ENCODE measurements around the gene ITCH.
"Not testable (repeated sequence)": the region's sequence is repeated elsewhere in the genome, so short reads cannot be mapped to it uniquely, and the experiment has no call there.

Gene ITCH

DNA sequence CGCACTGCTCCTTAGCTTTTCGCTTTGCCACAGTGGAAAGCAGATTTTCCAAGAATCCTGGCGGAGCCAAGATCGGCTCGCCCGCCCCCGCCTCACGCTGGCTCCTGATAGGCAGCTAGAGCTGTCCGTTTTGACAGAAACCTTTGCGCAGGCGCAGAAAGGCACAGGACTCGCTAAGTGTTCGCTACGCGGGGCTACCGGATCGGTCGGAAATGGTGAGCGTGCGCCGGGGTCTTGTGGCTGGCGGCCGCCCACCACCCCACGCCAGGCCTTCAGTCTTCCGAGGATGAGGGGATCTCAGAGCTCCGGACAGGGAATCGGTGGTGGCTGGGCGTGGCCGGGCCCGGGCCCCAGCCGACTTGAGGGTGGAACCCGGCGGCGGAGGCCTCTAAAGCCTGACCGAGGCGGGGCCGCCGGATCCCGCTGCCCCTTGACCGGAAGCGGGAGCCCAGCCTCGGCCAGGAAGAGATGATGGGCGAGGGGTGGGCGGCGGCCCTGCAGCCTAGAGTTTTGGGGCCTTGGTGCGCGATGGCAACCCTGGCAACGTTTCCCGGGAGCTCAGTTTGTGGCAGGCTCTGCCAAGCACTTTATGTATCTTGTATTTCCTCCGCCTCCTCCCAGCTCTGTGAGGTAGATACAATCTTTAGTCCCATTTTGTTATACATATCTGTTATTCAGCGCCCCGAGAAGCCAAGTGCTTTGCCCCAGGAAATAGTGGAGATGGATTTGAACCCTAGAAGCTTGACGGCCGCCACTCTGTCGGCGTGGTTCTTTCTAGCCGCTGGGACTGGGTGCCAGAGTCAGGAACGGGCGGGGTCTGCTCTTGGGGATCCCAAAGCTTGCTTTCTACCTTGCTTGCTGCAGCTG lies 153.4 kb downstream of the ITCH start, which contains the start of gene DYNLRB1 (continued):
- TF ChIP-seq ZNF48 (tag by site-specific recombination; IDR thresholded peaks at IDR 0.05), result no peak
- TF ChIP-seq BCL11A (tag by site-specific recombination; IDR thresholded peaks at IDR 0.05; ENCODE audit: low read depth), result peak; percentile 82; the same call in 1 of the 2 replicates
- peak; percentile 76 for TF ChIP-seq ZNF335 (tag by site-specific recombination; conservative IDR thresholded peaks at IDR 0.05)
- TF ChIP-seq KLF1 (tag by site-specific recombination; IDR thresholded peaks at IDR 0.05), result peak; percentile 62
- TF ChIP-seq ZNF776 (tag by site-specific recombination; IDR thresholded peaks at IDR 0.05; ENCODE audit: borderline replicate concordance), result no peak
- TF ChIP-seq TCF7L2 (IDR thresholded peaks at IDR 0.05; ENCODE audit: borderline replicate concordance, low read depth, low read length), result no peak
- no peak for TF ChIP-seq ZNF433 (tag by site-specific recombination; IDR thresholded peaks at IDR 0.05; ENCODE audit: low read depth)
- no peak for TF ChIP-seq ZNF529 (tag by site-specific recombination; IDR thresholded peaks at IDR 0.05; ENCODE audit: insufficient replicate concordance)
- no peak for TF ChIP-seq ZNF391 (tag by site-specific recombination; IDR thresholded peaks at IDR 0.05; ENCODE audit: borderline replicate concordance, low read depth)
- no peak for TF ChIP-seq ZIC2 (tag by site-specific recombination; IDR thresholded peaks at IDR 0.05)

- TF ChIP-seq ZNF621 (tag by site-specific recombination; IDR thresholded peaks at IDR 0.05) (no peak), KLF16 (tag by site-specific recombination; IDR thresholded peaks at IDR 0.05) (no peak), ZNF2 (tag by site-specific recombination; IDR thresholded peaks at IDR 0.05) (no peak), ZNF624 (tag by site-specific recombination; IDR thresholded peaks at IDR 0.05) (no peak), ZNF362 (tag by site-specific recombination; IDR thresholded peaks at IDR 0.05) (0 out of 2 replicates have a peak, but pooled peaks have one; percentile 24), ZNF354C (tag by site-specific recombination; IDR thresholded peaks at IDR 0.05; ENCODE audit: borderline replicate concordance, low read depth) (no peak), ZNF184 (tag by site-specific recombination; IDR thresholded peaks at IDR 0.05) (no peak), PRDM4 (tag by site-specific recombination; IDR thresholded peaks at IDR 0.05) (no peak), KLF10 (tag by site-specific recombination; IDR thresholded peaks at IDR 0.05) (0 out of 2 replicates have a peak, but pooled peaks have one; percentile 3), ELK4 (IDR thresholded peaks at IDR 0.05; ENCODE audit: borderline replicate concordance, low read depth, low read length) (no peak), ZBTB21 (tag by site-specific recombination; IDR thresholded peaks at IDR 0.05) (no peak), ZNF548 (tag by site-specific recombination; IDR thresholded peaks at IDR 0.05) (no peak), ZNF37A (tag by site-specific recombination; IDR thresholded peaks at IDR 0.05) (no peak), ZNF426 (tag by site-specific recombination; IDR thresholded peaks at IDR 0.05) (no peak), BCL6B (tag by site-specific recombination; IDR thresholded peaks at IDR 0.05) (no peak), ZBTB17 (tag by site-specific recombination; IDR thresholded peaks at IDR 0.05) (no peak)
- peaks cover 0 to 28% of the 10 kb centered on the region in 2 experiments; a peak in 2 of 3 replicates for H3K36me3 ChIP-seq (ENCODE audit: control insufficient read depth in 2 of 2, insufficient read depth in 1 of 2, low read length in 2 of 2)
- POLR2A ChIA-PET, result interaction anchor here (2.4 to 3.4 kb wide), 4 partner anchors 9 to 215 kb away, joined by 17 to 20 read pairs (median 18); partner anchors contain the start of genes AHCY and ITCH
- CTCF ChIA-PET, result interaction anchor here (1.0 to 6.5 kb wide), 4 partner anchors 8 to 204 kb away, joined by 3 to 57 read pairs (median 6); no protein-coding TSS in a partner anchor
- no peaks in the 10 kb centered on the region for H3K9me3 ChIP-seq (ENCODE audit: control insufficient read depth, insufficient read depth, low read depth, low read length)
- H3K4me3 ChIP-seq (ENCODE audit: low read depth, low read length), result peak overlapping the region; percentile 80
- H3K27ac ChIP-seq (ENCODE audit: extremely low read depth, low read depth, low read length), result peak overlapping the region; percentile 87
- no peaks in the 10 kb centered on the region for H3K4me1 ChIP-seq (ENCODE audit: control insufficient read depth, insufficient read depth, low read length)
Observed at GRCh38 chr20:34517114-34517505, 154.0 kb downstream of the ITCH start.

GRCh38 chr20:34518863-34519262 lies 155.8 kb downstream of the ITCH start:
- H3K36me3 ChIP-seq (ENCODE audit: control insufficient read depth in 2 of 2, insufficient read depth in 1 of 2, low read length in 2 of 2), result peaks cover 0 to 21% of the 10 kb centered on the region in 2 experiments; a peak in 2 of 3 replicates
- H3K4me1 ChIP-seq (ENCODE audit: control insufficient read depth, insufficient read depth, low read length); H3K9me3 ChIP-seq (ENCODE audit: control insufficient read depth, insufficient read depth, low read depth, low read length); H3K4me3 ChIP-seq (ENCODE audit: low read depth, low read length); POLR2A ChIA-PET; H3K27ac ChIP-seq (ENCODE audit: extremely low read depth, low read depth, low read length): not testable (repeated sequence)
- CTCF ChIA-PET, result interaction anchor here (6.5 kb wide), 1 partner anchor 206 kb away, joined by 57 read pairs; no protein-coding TSS in a partner anchor
